ENCODE measurements around the gene RET. TPM values are rescaled to one million over a fixed set of nuclear protein-coding genes. Genes with fewer than 3 reads are reported as not detected.
A peak's percentile ranks its signal among the peaks of the same experiment; 100 is the strongest.
"Not testable (repeated sequence)": the region's sequence is repeated elsewhere in the genome, so short reads cannot be mapped to it uniquely, and the experiment has no call there.

Gene RET
- total RNA-seq, 8 experiments from 2014 or later: 0.36 to 24.1 (median 0.71) TPM

GRCh38 chr10:43090664-43091063 is 13.8 kb downstream of the RET start:
- Histone ChIP-seq H3K4me1 (replicated peaks in 1 of 2) (peaks cover 0 to 7% of the 10 kb centered on the region in 2 donors), H3K4me3 (no peak overlapping the region), H3K27ac (no peak overlapping the region)
- in situ Hi-C loops (cut with MboI; ENCODE audit: low pct_unique_long_range_greater_than_20kb in 2 of 9, low sequenced_read_pairs in 9 of 9, unreplicated experiment in 9 of 9): loop anchor here in 2 of 9 experiments (10.0 to 25.0 kb wide), 2 partner anchors 216 to 228 kb away; no protein-coding TSS in a partner anchor
- no peak for ATAC-seq (replicated peaks in 6 of 8)
- 0 to 100% (median 86%) methylated on average over 1 to 8 of the region's 10 CpGs; no CpG with 5 or more reads in 2 of the 10 experiments for WGBS, 10 experiments

GRCh38 chr10:43091846-43092245 is 15.0 kb downstream of the RET start:
- Histone ChIP-seq H3K27ac (no peak overlapping the region), H3K4me3 (no peak overlapping the region), H3K4me1 (replicated peaks in 1 of 2) (peaks cover 0 to 7% of the 10 kb centered on the region in 2 donors)
- in situ Hi-C loops (cut with MboI; ENCODE audit: low pct_unique_long_range_greater_than_20kb in 2 of 9, low sequenced_read_pairs in 9 of 9, unreplicated experiment in 9 of 9): loop anchor here in 2 of 9 experiments (10.0 to 25.0 kb wide), 2 partner anchors 217 to 230 kb away; no protein-coding TSS in a partner anchor
- WGBS, 10 experiments: 33 to 100% (median 61%) methylated on average over 1 to 3 of the region's 3 CpGs; no CpG with 5 or more reads in 1 of the 10 experiments
- no peak for ATAC-seq (replicated peaks in 6 of 8)

GRCh38 chr10:43093423-43094076 is 16.7 kb downstream of the RET start:
- peak; percentile 71 to 97 (median 90) for ATAC-seq (replicated peaks in 6 of 8)
- in situ Hi-C loops (cut with MboI; ENCODE audit: low pct_unique_long_range_greater_than_20kb in 2 of 9, low sequenced_read_pairs in 9 of 9, unreplicated experiment in 9 of 9): loop anchor here in 2 of 9 experiments (10.0 to 25.0 kb wide), 2 partner anchors 219 to 231 kb away; no protein-coding TSS in a partner anchor
- Histone ChIP-seq H3K27ac (peak overlapping the region in 1 of 2 donors; percentile 19), H3K4me1 (replicated peaks in 1 of 2) (peaks cover 0 to 7% of the 10 kb centered on the region in 2 donors), H3K4me3 (no peak overlapping the region)
- WGBS, 10 experiments: 0 to 80% (median 34%) methylated on average over 1 to 4 of the region's 12 CpGs; no CpG with 5 or more reads in 6 of the 10 experiments

- Histone ChIP-seq H3K4me3 (no peak overlapping the region), H3K27ac (no peak overlapping the region), H3K4me1 (replicated peaks in 1 of 2) (peaks cover 0 to 7% of the 10 kb centered on the region in 2 donors)
- in situ Hi-C loops (cut with MboI; ENCODE audit: low pct_unique_long_range_greater_than_20kb in 2 of 9, low sequenced_read_pairs in 9 of 9, unreplicated experiment in 9 of 9): loop anchor here in 2 of 9 experiments (10.0 to 25.0 kb wide), 2 partner anchors 219 to 232 kb away; no protein-coding TSS in a partner anchor
- WGBS, 10 experiments: 14 to 100% (median 71%) methylated on average over 1 to 5 of the region's 9 CpGs; no CpG with 5 or more reads in 5 of the 10 experiments
- ATAC-seq (replicated peaks in 6 of 8): peak in 3 of 8 experiments; percentile 32 to 46 (median 42)
Measured at GRCh38 chr10:43094085-43094484, 17.2 kb downstream of the RET start.

GRCh38 chr10:43099339-43099738 is 22.5 kb downstream of the RET start:
- in situ Hi-C loops (cut with MboI; ENCODE audit: low pct_unique_long_range_greater_than_20kb in 2 of 9, low sequenced_read_pairs in 9 of 9, unreplicated experiment in 9 of 9): loop anchor here in 2 of 9 experiments (10.0 to 25.0 kb wide), 2 partner anchors 225 to 237 kb away; no protein-coding TSS in a partner anchor
- not testable (repeated sequence) for ATAC-seq (replicated peaks in 6 of 8); H3K4me1 ChIP-seq (replicated peaks in 1 of 2); H3K4me3 ChIP-seq; H3K27ac ChIP-seq
- WGBS, 10 experiments: 40 to 90% (median 87%) methylated on average over 1 to 6 of the region's 6 CpGs; no CpG with 5 or more reads in 5 of the 10 experiments

- no peak for ATAC-seq (replicated peaks in 6 of 8)
- Histone ChIP-seq H3K27ac (no peak overlapping the region), H3K4me1 (replicated peaks in 1 of 2) (no peaks in the 10 kb centered on the region), H3K4me3 (no peak overlapping the region)
- 22 to 100% (median 75%) methylated on average over 1 to 3 of the region's 4 CpGs; no CpG with 5 or more reads in 1 of the 10 experiments for WGBS, 10 experiments
- in situ Hi-C loops (cut with MboI; ENCODE audit: low pct_unique_long_range_greater_than_20kb in 2 of 9, low sequenced_read_pairs in 9 of 9, unreplicated experiment in 9 of 9): loop anchor here in 8 of 9 experiments (10.0 to 25.0 kb wide), 2 partner anchors 225 to 238 kb away; no protein-coding TSS in a partner anchor
Measured at GRCh38 chr10:43099928-43100327, 23.1 kb downstream of the RET start.

- no peak overlapping the region for H3K4me3 ChIP-seq
- WGBS, 10 experiments: 20 to 100% (median 63%) methylated on average over 1 to 6 of the region's 17 CpGs; no CpG with 5 or more reads in 3 of the 10 experiments
- no peak overlapping the region for H3K27ac ChIP-seq
- H3K4me1 ChIP-seq (replicated peaks in 1 of 2): no peaks in the 10 kb centered on the region
- in situ Hi-C loops (cut with MboI; ENCODE audit: low pct_unique_long_range_greater_than_20kb in 2 of 9, low sequenced_read_pairs in 9 of 9, unreplicated experiment in 9 of 9): loop anchor here in 6 of 9 experiments (25.0 kb wide), 1 partner anchor 238 kb away; no protein-coding TSS in a partner anchor
- ATAC-seq (replicated peaks in 6 of 8): no peak
Measured at GRCh38 chr10:43100366-43100765, 23.5 kb downstream of the RET start.

GRCh38 chr10:43102063-43102828 is 25.4 kb downstream of the RET start:
- H3K27ac ChIP-seq: no peak overlapping the region
- in situ Hi-C loops (cut with MboI; ENCODE audit: low pct_unique_long_range_greater_than_20kb in 2 of 9, low sequenced_read_pairs in 9 of 9, unreplicated experiment in 9 of 9): loop anchor here in 6 of 9 experiments (25.0 kb wide), 1 partner anchor 240 kb away; no protein-coding TSS in a partner anchor
- H3K4me3 ChIP-seq: no peak overlapping the region
- WGBS, 10 experiments: 0 to 90% (median 79%) methylated on average over 1 to 17 of the region's 19 CpGs; no CpG with 5 or more reads in 2 of the 10 experiments
- ATAC-seq (replicated peaks in 6 of 8): no peak
- H3K4me1 ChIP-seq (replicated peaks in 1 of 2): peaks cover 0 to 3% of the 10 kb centered on the region in 2 donors

GRCh38 chr10:43105102-43105955 is 28.5 kb downstream of the RET start:
- peak overlapping the region; percentile 32 to 43 (median 39) for H3K4me3 ChIP-seq
- H3K4me1 ChIP-seq (replicated peaks in 1 of 2): peaks cover 0 to 3% of the 10 kb centered on the region in 2 donors
- in situ Hi-C loops (cut with MboI; ENCODE audit: low pct_unique_long_range_greater_than_20kb in 2 of 9, low sequenced_read_pairs in 9 of 9, unreplicated experiment in 9 of 9): loop anchor here in 6 of 9 experiments (25.0 kb wide), 1 partner anchor 243 kb away; no protein-coding TSS in a partner anchor
- no peak overlapping the region for H3K27ac ChIP-seq
- 0 to 5% (median 0%) methylated on average over 9 to 12 of the region's 71 CpGs; no CpG with 5 or more reads in 7 of the 10 experiments for WGBS, 10 experiments
- ATAC-seq (replicated peaks in 6 of 8): peak; percentile 70 to 94 (median 90)

GRCh38 chr10:43105956-43106229 is 29.0 kb downstream of the RET start:
- peaks cover 0 to 3% of the 10 kb centered on the region in 2 donors for H3K4me1 ChIP-seq (replicated peaks in 1 of 2)
- H3K4me3 ChIP-seq: no peak overlapping the region
- in situ Hi-C loops (cut with MboI; ENCODE audit: low pct_unique_long_range_greater_than_20kb in 2 of 9, low sequenced_read_pairs in 9 of 9, unreplicated experiment in 9 of 9): loop anchor here in 6 of 9 experiments (25.0 kb wide), 1 partner anchor 244 kb away; no protein-coding TSS in a partner anchor
- no CpG with 5 or more reads among the region's 7 CpGs for WGBS, 10 experiments
- no peak for ATAC-seq (replicated peaks in 6 of 8)
- no peak overlapping the region for H3K27ac ChIP-seq

GRCh38 chr10:43106256-43107091 is 29.6 kb downstream of the RET start:
- in situ Hi-C loops (cut with MboI; ENCODE audit: low pct_unique_long_range_greater_than_20kb in 2 of 9, low sequenced_read_pairs in 9 of 9, unreplicated experiment in 9 of 9): loop anchor here in 6 of 9 experiments (25.0 kb wide), 1 partner anchor 244 kb away; no protein-coding TSS in a partner anchor
- WGBS, 10 experiments: 20 to 100% (median 73%) methylated on average over 1 to 4 of the region's 28 CpGs; no CpG with 5 or more reads in 3 of the 10 experiments
- Histone ChIP-seq H3K4me1 (replicated peaks in 1 of 2) (peaks cover 0 to 3% of the 10 kb centered on the region in 2 donors), H3K4me3 (no peak overlapping the region), H3K27ac (no peak overlapping the region)
- no peak for ATAC-seq (replicated peaks in 6 of 8)

Data from motor neuron (in vitro differentiated cells).